ENCODE measurements around the gene NCLN.

DNA sequence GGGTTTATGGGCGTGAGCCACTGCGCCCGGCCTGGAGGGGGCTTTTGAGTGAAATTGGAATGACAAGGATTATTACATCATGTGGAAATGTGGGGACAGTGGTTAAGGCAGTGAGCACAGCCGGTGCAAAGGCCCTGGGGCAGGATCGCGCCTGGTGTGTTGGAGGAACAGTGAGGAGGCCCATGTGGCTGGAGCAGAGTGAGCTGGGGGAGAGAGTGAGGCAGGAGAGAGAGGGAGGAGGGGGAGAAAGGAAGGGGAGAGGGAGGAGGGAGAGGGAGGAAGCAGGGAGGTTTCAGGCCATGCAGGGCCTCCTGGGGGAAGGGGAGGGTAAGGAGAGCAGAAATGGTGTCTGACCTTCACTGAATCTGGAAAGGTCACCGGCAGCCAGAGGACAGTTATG, 27.4 kb downstream of the NCLN start:
- TF ChIP-seq POLR2A (IDR thresholded peaks at IDR 0.05) (no peak), EP300 (IDR thresholded peaks at IDR 0.05) (no peak)
- TF ChIP-seq, protein P1, sequence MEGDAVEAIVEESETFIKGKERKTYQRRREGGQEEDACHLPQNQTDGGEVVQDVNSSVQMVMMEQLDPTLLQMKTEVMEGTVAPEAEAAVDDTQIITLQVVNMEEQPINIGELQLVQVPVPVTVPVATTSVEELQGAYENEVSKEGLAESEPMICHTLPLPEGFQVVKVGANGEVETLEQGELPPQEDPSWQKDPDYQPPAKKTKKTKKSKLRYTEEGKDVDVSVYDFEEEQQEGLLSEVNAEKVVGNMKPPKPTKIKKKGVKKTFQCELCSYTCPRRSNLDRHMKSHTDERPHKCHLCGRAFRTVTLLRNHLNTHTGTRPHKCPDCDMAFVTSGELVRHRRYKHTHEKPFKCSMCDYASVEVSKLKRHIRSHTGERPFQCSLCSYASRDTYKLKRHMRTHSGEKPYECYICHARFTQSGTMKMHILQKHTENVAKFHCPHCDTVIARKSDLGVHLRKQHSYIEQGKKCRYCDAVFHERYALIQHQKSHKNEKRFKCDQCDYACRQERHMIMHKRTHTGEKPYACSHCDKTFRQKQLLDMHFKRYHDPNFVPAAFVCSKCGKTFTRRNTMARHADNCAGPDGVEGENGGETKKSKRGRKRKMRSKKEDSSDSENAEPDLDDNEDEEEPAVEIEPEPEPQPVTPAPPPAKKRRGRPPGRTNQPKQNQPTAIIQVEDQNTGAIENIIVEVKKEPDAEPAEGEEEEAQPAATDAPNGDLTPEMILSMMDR (IDR thresholded peaks at IDR 0.05), result no peak
